ENCODE results near the gene MGMT. TPM values are rescaled to one million over a fixed set of nuclear protein-coding genes. Genes with fewer than 3 reads are reported as not detected.

MGMT gene
- total RNA-seq, 1 donor from 2014 or later = 20.8 TPM

DNA sequence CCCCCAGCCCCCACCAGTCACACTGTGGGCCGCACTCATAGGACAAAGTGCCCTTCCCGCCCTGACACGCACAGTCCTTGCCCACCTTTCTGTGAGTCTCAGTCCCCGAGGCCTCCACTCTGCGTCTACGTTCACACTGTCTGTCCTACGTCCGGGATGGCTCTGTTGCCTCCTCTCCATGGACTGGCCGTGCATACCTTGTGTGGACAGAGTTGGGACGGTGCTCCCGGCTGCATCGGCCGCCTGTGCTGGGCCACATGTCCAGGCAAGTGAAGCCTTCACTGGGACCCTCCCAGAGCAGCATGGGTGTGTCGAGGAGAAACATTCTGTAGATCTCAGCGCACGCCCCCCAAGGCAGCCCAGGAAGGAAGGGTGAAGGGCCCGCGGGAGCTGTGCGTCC is 239.0 kb downstream of the MGMT start:
- TF ChIP-seq, protein P1, sequence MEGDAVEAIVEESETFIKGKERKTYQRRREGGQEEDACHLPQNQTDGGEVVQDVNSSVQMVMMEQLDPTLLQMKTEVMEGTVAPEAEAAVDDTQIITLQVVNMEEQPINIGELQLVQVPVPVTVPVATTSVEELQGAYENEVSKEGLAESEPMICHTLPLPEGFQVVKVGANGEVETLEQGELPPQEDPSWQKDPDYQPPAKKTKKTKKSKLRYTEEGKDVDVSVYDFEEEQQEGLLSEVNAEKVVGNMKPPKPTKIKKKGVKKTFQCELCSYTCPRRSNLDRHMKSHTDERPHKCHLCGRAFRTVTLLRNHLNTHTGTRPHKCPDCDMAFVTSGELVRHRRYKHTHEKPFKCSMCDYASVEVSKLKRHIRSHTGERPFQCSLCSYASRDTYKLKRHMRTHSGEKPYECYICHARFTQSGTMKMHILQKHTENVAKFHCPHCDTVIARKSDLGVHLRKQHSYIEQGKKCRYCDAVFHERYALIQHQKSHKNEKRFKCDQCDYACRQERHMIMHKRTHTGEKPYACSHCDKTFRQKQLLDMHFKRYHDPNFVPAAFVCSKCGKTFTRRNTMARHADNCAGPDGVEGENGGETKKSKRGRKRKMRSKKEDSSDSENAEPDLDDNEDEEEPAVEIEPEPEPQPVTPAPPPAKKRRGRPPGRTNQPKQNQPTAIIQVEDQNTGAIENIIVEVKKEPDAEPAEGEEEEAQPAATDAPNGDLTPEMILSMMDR (IDR thresholded peaks at IDR 0.05) = no peak
- no peaks in the 10 kb centered on the region for H3K27me3 Mint-ChIP-seq (ENCODE audit: unreplicated experiment)

DNA sequence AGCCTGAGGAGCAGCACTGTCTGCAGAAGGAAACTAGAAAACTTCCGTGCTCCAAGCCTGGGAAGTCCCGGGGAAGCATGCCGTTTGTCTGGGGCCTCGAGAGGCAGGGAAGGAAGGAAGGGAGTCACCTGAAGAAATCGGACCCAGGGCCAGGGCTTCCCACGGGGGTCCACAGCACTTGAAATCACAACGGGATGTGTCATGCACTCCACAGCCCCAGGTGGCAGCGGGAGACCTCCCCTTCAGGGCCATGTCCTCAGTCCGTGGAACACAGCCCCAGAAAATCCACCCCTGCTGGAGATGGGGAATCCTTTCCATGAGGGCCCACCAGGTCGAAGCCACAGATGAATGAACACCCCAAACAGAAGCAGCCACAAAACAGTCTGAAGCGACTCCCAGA is 239.5 kb downstream of the MGMT start:
- Mint-ChIP-seq H3K27me3 (ENCODE audit: unreplicated experiment) (no peaks in the 10 kb centered on the region), H3K36me3 (ENCODE audit: unreplicated experiment) (peaks cover 5% of the 10 kb centered on the region), H3K4me1 (ENCODE audit: unreplicated experiment) (peaks cover 3% of the 10 kb centered on the region), H3K27ac (ENCODE audit: unreplicated experiment) (no peak overlapping the region), H3K4me3 (ENCODE audit: unreplicated experiment) (no peak overlapping the region), H3K9me3 (ENCODE audit: unreplicated experiment) (no peaks in the 10 kb centered on the region)
- TF ChIP-seq, protein P1 (IDR thresholded peaks at IDR 0.05) = no peak
- DNase-seq (ENCODE audit: extremely low spot score, unreplicated experiment) = peak; percentile 78

More for the DNA sequence above, 239.0 kb downstream of the MGMT start:
- H3K4me1 Mint-ChIP-seq (ENCODE audit: unreplicated experiment) = peaks cover 3% of the 10 kb centered on the region
- no peak overlapping the region for H3K4me3 Mint-ChIP-seq (ENCODE audit: unreplicated experiment)
- no peaks in the 10 kb centered on the region for H3K9me3 Mint-ChIP-seq (ENCODE audit: unreplicated experiment)
- H3K27ac Mint-ChIP-seq (ENCODE audit: unreplicated experiment) = no peak overlapping the region
- H3K36me3 Mint-ChIP-seq (ENCODE audit: unreplicated experiment) = peaks cover 5% of the 10 kb centered on the region
- peak; percentile 74 for DNase-seq (ENCODE audit: extremely low spot score, unreplicated experiment)

DNA sequence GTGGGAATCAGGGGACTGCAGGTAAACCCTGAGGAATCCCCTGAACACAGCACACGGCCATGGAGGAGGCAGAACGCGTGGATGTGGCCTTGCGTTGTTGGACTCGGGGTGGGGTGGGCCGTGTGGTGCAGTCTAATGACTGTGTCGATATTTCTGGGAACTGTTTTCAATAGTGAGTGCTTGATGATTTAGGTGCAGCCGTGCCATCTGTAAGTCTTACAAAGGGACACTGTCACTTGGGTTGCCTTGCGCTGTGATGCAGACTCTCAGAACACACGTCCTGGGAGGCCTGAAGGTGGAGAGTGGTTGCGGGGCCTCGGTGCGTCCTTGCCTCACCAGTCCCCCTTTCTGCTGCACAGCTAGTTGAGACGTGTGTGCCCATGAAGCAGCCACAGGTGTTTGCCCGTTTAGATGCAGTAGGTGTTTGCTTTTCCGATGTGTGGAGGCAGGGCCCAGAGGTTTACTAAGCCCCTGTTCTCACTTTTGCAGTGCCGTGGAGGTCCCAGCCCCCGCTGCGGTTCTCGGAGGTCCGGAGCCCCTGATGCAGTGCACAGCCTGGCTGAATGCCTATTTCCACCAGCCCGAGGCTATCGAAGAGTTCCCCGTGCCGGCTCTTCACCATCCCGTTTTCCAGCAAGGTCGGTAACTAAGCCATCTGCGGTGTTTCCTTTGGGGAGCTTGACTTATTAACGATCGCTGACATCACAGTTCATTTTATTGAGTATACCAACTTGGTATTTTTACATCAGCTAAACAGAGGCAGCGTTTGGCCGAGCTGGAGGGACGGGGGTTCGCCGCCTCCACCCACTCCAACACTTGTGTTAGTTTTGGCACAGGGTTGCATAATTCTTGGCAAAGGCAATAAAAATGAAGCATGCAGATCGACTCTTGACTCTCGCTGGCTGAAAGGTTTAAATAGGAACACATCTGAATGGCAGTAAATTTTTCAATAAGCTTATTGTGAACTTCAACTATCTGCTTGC is 240.7 kb downstream of the MGMT start:
- H3K9me3 Mint-ChIP-seq (ENCODE audit: unreplicated experiment) = no peaks in the 10 kb centered on the region
- no peaks in the 10 kb centered on the region for H3K27me3 Mint-ChIP-seq (ENCODE audit: unreplicated experiment)
- H3K36me3 Mint-ChIP-seq (ENCODE audit: unreplicated experiment) = peaks cover 5% of the 10 kb centered on the region
- peak; percentile 77 for DNase-seq (ENCODE audit: extremely low spot score, unreplicated experiment)
- no peak overlapping the region for H3K27ac Mint-ChIP-seq (ENCODE audit: unreplicated experiment)
- no peak overlapping the region for H3K4me3 Mint-ChIP-seq (ENCODE audit: unreplicated experiment)
- TF ChIP-seq, protein P1 (IDR thresholded peaks at IDR 0.05) = no peak
- peaks cover 3% of the 10 kb centered on the region for H3K4me1 Mint-ChIP-seq (ENCODE audit: unreplicated experiment)

DNA sequence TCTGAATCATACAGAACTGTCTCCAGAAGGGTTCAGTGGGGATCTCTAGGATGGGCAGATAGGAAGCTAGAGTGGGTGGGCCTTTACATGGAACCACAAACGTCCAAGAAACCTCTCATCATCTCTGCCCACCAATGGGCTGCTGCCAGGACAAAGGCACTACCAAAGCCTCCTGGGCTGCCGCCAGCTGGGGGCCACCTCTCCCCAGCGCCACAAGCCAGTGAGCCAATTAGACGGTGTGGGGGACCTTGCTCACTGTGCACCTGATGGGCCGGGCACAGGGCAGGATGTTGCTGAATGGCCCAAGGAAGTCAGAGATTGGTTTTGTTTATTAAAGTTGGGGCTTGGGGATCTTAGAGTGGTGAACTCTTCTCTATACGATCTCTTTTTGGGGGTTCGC is 242.1 kb downstream of the MGMT start:
- H3K4me3 Mint-ChIP-seq (ENCODE audit: unreplicated experiment) = no peak overlapping the region
- H3K36me3 Mint-ChIP-seq (ENCODE audit: unreplicated experiment) = peaks cover 5% of the 10 kb centered on the region
- TF ChIP-seq, protein P1 (IDR thresholded peaks at IDR 0.05) = no peak
- H3K27me3 Mint-ChIP-seq (ENCODE audit: unreplicated experiment) = no peaks in the 10 kb centered on the region
- H3K9me3 Mint-ChIP-seq (ENCODE audit: unreplicated experiment) = no peaks in the 10 kb centered on the region
- H3K27ac Mint-ChIP-seq (ENCODE audit: unreplicated experiment) = no peak overlapping the region
- peak; percentile 69 for DNase-seq (ENCODE audit: extremely low spot score, unreplicated experiment)
- H3K4me1 Mint-ChIP-seq (ENCODE audit: unreplicated experiment) = peaks cover 3% of the 10 kb centered on the region
